Left hindlimb (tissue), 1 donor: Measurements from ENCODE around the gene ADAMTSL1.

Experiments
- DNase-seq: peaks from one replicate; pipeline ENCODE4 v3.0.0-alpha.2; 2018

Gene ADAMTSL1

GRCh38 chr9:18786911-18787650 is 313.1 kb downstream of the ADAMTSL1 start:
- no peak for DNase-seq

- no peak for DNase-seq
Observed at GRCh38 chr9:18788256-18788655, 314.3 kb downstream of the ADAMTSL1 start.

GRCh38 chr9:18791074-18791473 is 317.1 kb downstream of the ADAMTSL1 start:
- no peak for DNase-seq

- DNase-seq, result no peak
Observed at GRCh38 chr9:18793122-18793521, 319.2 kb downstream of the ADAMTSL1 start.

GRCh38 chr9:18795947-18796671 is 322.2 kb downstream of the ADAMTSL1 start:
- no peak for DNase-seq

GRCh38 chr9:18796696-18797270 is 322.8 kb downstream of the ADAMTSL1 start:
- DNase-seq, result no peak

- DNase-seq, result no peak
Observed at GRCh38 chr9:18798106-18798505, 324.2 kb downstream of the ADAMTSL1 start.

- DNase-seq, result no peak
Observed at GRCh38 chr9:18798508-18799290, 324.7 kb downstream of the ADAMTSL1 start.

- no peak for DNase-seq
Observed at GRCh38 chr9:18799428-18799827, 325.5 kb downstream of the ADAMTSL1 start.

GRCh38 chr9:18800579-18800978 is 326.6 kb downstream of the ADAMTSL1 start:
- DNase-seq, result no peak

GRCh38 chr9:18805386-18805785 is 331.4 kb downstream of the ADAMTSL1 start:
- no peak for DNase-seq

GRCh38 chr9:18806232-18807080 is 332.5 kb downstream of the ADAMTSL1 start:
- no peak for DNase-seq

GRCh38 chr9:18810581-18810980 is 336.6 kb downstream of the ADAMTSL1 start:
- DNase-seq, result no peak

- DNase-seq, result no peak
Observed at GRCh38 chr9:18811171-18811570, 337.2 kb downstream of the ADAMTSL1 start.

GRCh38 chr9:18819418-18819817 is 345.5 kb downstream of the ADAMTSL1 start:
- DNase-seq, result no peak

- no peak for DNase-seq
Observed at GRCh38 chr9:18820566-18821095, 346.7 kb downstream of the ADAMTSL1 start.

- DNase-seq, result no peak
Observed at GRCh38 chr9:18821788-18822187, 347.8 kb downstream of the ADAMTSL1 start.

GRCh38 chr9:18822850-18823249 is 348.9 kb downstream of the ADAMTSL1 start:
- no peak for DNase-seq

GRCh38 chr9:18824095-18824666 is 350.2 kb downstream of the ADAMTSL1 start:
- no peak for DNase-seq

- DNase-seq, result no peak
Observed at GRCh38 chr9:18825656-18826170, 351.8 kb downstream of the ADAMTSL1 start.

- DNase-seq, result no peak
Observed at GRCh38 chr9:18826248-18826647, 352.3 kb downstream of the ADAMTSL1 start.
